Cardiac muscle cell (in vitro differentiated cells and primary cell): ENCODE results near the gene BMP8A. TPM values are rescaled to one million over a fixed set of nuclear protein-coding genes. Genes with fewer than 3 reads are reported as not detected.
"Not testable (repeated sequence)": the region's sequence is repeated elsewhere in the genome, so short reads cannot be mapped to it uniquely, and the experiment has no call there.

Experiments
- DNase-seq, 2 donors: peaks; one replicate each; pipeline versions ENCODE4 v3.0.0 to v3.0.0-alpha.2; 2010 to 2017; ENCODE audit warnings: low read depth in 1 of 2, low spot score in 1 of 2
- H3K27ac ChIP-seq: fragments of 200-600 bp; sonication (generic); 2 replicates; pipeline ENCODE4 v1.5.1; 2016
- H3K27me3 ChIP-seq: fragments of 200-600 bp; sonication (generic); 2 replicates; pipeline ENCODE4 v1.6.0; 2016; ENCODE audit warnings: control low read depth
- H3K36me3 ChIP-seq: fragments of 200-600 bp; sonication (generic); 2 replicates; pipeline ENCODE4 v1.5.1; 2016; ENCODE audit warnings: control low read depth
- H3K4me1 ChIP-seq: fragments of 200-600 bp; sonication (generic); 2 replicates; pipeline ENCODE4 v1.8.1; 2017; ENCODE audit warnings: low read depth, mild to moderate bottlenecking, mixed run types
- H3K4me3 ChIP-seq: fragments of 200-600 bp; sonication (generic); 2 replicates; pipeline ENCODE4 v1.5.1; 2016; ENCODE audit warnings: mild to moderate bottlenecking
- H3K9me3 ChIP-seq: fragments of 200-600 bp; sonication (generic); 2 replicates; pipeline ENCODE4 v1.5.1; 2017; ENCODE audit warnings: low read depth, mild to moderate bottlenecking, control low read depth
- polyA plus RNA-seq: library from polyadenylated mRNA; unstranded; fragments of >200 nt; fragmentation: Nextera tagmentation; extraction: Ambion mirVana; gene quantifications from 2 replicates; pipeline ENCODE4 v1.2.1, GENCODE V29; 2016
- total RNA-seq: library from RNA; depleted of rRNA; stranded (reverse); fragments of >200 nt; gene quantifications from 2 replicates; pipeline ENCODE4 v1.2.3, GENCODE V29; 2016
- TF ChIP-seq, protein P1 (sequence below): IDR thresholded peaks from 2 replicates; pipeline ENCODE4 v1.5.1; 2012; ENCODE audit warnings: low read depth, mild to moderate bottlenecking, low read length

BMP8A gene
- total and polyA plus RNA-seq, 2 experiments from 2014 or later: 0.09 to 0.70 TPM

DNA sequence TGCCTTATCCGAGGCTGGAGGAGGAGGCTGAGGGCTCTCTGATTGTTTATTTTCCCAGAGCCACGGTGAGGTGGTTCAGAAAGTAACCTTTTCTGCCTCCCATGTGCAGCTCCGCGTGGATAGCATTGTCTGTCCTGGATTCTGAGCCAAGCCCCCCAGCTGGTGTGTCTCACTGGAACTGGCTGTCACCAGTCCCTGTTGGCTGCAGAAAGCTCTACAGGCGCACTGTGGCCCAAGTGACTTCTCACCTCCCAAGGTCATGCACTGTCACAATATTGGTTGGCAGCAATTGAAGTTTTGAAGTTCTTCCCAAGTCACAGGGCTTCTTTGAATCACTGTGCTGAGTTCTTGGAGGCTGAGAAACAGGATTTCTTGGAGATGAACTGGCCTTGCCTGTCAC lies 8.2 kb downstream of the BMP8A start:
- Histone ChIP-seq H3K4me1 (peaks cover 5% of the 10 kb centered on the region), H3K9me3 (no peaks in the 10 kb centered on the region), H3K27ac (peak overlapping the region; percentile 34), H3K4me3 (no peak overlapping the region), H3K27me3 (peaks cover 8% of the 10 kb centered on the region), H3K36me3 (no peaks in the 10 kb centered on the region)
- TF ChIP-seq, protein P1, sequence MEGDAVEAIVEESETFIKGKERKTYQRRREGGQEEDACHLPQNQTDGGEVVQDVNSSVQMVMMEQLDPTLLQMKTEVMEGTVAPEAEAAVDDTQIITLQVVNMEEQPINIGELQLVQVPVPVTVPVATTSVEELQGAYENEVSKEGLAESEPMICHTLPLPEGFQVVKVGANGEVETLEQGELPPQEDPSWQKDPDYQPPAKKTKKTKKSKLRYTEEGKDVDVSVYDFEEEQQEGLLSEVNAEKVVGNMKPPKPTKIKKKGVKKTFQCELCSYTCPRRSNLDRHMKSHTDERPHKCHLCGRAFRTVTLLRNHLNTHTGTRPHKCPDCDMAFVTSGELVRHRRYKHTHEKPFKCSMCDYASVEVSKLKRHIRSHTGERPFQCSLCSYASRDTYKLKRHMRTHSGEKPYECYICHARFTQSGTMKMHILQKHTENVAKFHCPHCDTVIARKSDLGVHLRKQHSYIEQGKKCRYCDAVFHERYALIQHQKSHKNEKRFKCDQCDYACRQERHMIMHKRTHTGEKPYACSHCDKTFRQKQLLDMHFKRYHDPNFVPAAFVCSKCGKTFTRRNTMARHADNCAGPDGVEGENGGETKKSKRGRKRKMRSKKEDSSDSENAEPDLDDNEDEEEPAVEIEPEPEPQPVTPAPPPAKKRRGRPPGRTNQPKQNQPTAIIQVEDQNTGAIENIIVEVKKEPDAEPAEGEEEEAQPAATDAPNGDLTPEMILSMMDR: no peak
- DNase-seq: peak in 1 of 2 donors; percentile 56

DNA sequence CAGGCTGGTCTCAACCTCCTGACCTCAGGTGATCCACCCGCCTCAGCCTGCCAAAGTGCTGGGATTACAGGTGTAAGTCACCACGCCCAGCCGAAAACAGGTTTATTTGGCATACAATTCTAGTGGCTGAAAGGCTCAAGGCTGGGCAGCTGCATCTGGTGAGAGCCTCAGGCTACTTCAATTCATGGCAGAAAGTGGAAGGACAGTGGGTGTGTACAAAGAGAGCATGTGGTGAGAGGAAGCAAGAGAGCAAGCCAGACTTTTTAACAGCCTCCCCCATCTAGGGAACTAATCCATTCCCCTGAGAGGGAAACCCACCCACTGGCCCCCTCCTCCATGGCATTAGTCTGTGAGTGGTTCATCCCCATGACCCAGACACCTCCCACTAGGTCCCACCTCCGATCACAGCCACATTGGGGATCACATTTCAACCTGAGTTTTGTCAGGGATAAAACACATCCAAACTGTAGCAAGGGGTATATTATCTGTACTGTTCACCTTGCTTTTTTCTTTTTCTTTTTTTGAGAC lies 9.5 kb downstream of the BMP8A start:
- Histone ChIP-seq H3K4me1 (peaks cover 5% of the 10 kb centered on the region), H3K36me3 (no peaks in the 10 kb centered on the region), H3K27ac (no peak overlapping the region), H3K9me3 (no peaks in the 10 kb centered on the region), H3K27me3 (peaks cover 3% of the 10 kb centered on the region), H3K4me3 (no peak overlapping the region)
- DNase-seq: no peak
- TF ChIP-seq, protein P1: no peak

DNA sequence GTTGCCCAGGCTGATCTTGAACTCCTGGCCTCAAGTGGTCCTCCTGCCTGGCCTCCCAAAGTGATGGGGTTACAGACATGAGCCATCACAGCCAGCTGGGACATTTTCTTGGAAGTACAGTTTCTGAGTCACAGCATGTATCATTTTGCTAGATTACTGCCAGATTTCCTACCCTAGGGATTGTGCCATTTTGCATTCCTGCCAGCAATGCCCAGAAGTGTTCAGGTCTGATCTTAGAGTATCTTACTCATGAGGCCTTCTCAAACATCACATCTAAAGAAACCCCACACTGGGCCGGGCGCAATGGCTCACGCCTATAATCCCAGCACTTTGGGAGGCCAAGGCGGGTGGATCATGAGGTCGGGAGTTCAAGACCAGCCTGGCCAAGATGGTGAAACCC lies 10.2 kb downstream of the BMP8A start:
- Histone ChIP-seq H3K4me3 (no peak overlapping the region), H3K36me3 (no peaks in the 10 kb centered on the region), H3K4me1 (peaks cover 5% of the 10 kb centered on the region), H3K27ac (no peak overlapping the region), H3K9me3 (no peaks in the 10 kb centered on the region), H3K27me3 (peaks cover 3% of the 10 kb centered on the region)
- TF ChIP-seq, protein P1: no peak
- DNase-seq: peak in 1 of 2 donors; percentile 72

DNA sequence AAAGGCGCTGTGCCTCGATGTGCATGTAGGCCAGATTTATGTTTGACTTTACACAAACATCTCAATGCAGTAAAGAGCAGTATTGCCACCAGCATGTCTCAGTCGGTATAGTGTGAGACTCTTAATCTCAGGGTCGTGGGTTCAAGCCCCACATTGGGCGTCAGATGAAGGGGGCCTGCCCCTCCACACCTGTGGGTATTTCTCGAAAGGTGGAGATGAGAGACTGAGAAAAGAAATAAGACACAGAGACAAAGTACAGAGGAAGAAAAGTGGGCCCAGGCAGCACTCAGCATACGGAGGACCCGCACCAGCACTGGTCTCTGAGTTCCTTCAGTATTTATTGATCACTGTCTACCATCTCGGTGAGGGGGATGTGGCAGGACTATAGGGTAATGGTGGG lies 13.0 kb downstream of the BMP8A start:
- H3K27ac ChIP-seq, H3K36me3 ChIP-seq, H3K9me3 ChIP-seq, DNase-seq, H3K4me1 ChIP-seq, H3K27me3 ChIP-seq, H3K4me3 ChIP-seq: not testable (repeated sequence)

DNA sequence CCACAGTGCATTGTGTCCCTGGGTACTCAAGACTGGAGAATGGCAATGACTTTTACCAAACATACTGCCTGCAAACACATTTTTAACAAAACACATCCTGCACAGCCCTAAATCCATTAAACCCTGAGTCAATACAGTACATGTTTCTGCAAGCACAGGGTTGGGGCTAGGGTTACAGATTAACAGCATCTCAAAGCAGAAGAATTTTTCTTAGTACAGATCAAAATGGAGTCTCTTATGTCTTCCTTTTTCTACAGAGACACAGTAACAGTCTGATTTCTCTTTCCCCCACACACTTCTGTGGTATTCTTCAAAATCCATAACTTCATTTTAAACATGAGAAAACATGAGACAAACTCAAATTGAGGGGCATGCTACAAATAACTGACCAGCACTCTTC lies 13.9 kb downstream of the BMP8A start:
- no peak overlapping the region for H3K4me3 ChIP-seq
- no peaks in the 10 kb centered on the region for H3K4me1 ChIP-seq
- no peaks in the 10 kb centered on the region for H3K9me3 ChIP-seq
- peaks cover 10% of the 10 kb centered on the region for H3K27me3 ChIP-seq
- no peak overlapping the region for H3K27ac ChIP-seq
- TF ChIP-seq, protein P1: no peak
- no peaks in the 10 kb centered on the region for H3K36me3 ChIP-seq
- DNase-seq: no peak

DNA sequence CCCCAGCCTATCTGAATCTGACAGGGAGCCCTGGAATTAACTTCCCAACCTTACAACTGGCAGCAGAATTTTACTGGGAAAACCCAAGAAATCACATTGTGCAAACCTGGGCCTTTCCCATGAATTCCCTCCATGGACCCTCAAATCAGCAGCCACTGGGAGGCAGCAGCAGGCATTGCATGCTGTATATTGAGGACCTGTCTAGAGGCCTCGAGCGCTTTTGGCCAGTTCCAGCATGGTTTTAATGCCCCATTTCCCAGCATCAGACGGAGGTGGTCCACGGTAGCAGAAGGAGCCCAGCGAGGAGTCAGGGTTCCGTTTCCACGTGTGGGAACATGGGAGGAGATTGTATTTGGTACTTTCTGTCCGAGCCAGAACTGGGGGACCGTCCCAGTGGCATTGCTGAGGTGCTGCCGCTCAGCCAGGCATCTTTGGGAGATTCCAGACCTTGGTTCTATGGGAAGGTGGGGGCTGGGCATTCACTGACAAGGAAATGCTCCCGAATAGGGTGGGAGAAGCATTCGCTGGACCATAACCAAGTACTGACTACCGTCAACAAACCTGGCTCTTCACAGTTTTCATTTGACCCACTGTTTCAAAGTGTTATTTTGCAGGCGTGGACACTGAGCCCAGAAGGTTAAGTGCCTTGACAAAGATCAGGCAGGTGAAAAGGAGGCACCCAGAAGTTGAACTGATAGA lies 15.9 kb downstream of the BMP8A start:
- peak; percentile 28 to 33 for DNase-seq
- Histone ChIP-seq H3K27me3 (peaks cover 12% of the 10 kb centered on the region), H3K36me3 (no peaks in the 10 kb centered on the region), H3K4me3 (no peak overlapping the region), H3K4me1 (no peaks in the 10 kb centered on the region), H3K9me3 (no peaks in the 10 kb centered on the region), H3K27ac (no peak overlapping the region)
- TF ChIP-seq, protein P1: peak; percentile 36
